HCT116 (cell line): ENCODE data around the gene CD244. TPM values are rescaled to one million over a fixed set of nuclear protein-coding genes. Genes with fewer than 3 reads are reported as not detected.

Source experiments
- ATAC-seq: fragments of 200-7000 bp; cut with Tn5 transposase; 2 replicates; pipeline ENCODE4 v1.9.1; 2020; ENCODE audit warnings: mild to moderate bottlenecking, moderate library complexity
- BruUV-seq: library from RNA; stranded (reverse); fragments of 400-500 nt; replicated peaks from 2 replicates; lab custom pipeline; 2021; lab: Mats Ljungman, UMichigan
- CTCF ChIA-PET: fragments of 300-600 bp; sonication (Branson Sonifier 250); formaldehyde crosslinking; loops from one replicate; lab custom pipeline; 2021; ENCODE audit warnings: antibody characterized with exemption; lab: Charles Lee
- POLR2A ChIA-PET: fragments of 300-600, 350-600 bp; sonication (Branson Sonifier 250); formaldehyde crosslinking; loops from one replicate; lab custom pipeline; 2021; ENCODE audit warnings: antibody characterized with exemption; lab: Charles Lee
- RAD21 ChIA-PET, 2 experiments: fragments of 300-600 bp; sonication (Branson Sonifier 250); formaldehyde crosslinking; loops; one replicate each; lab custom pipeline; 2023; ENCODE audit warnings: low total read pairs in 2 of 2; ENCODE audit not compliant: uncharacterized antibody in 2 of 2, unreplicated experiment in 2 of 2, low non-redundant PET in 1 of 2; lab: Charles Lee
- DNase-seq: peaks from one replicate; pipeline ENCODE4 v3.0.0-alpha.2; 2010; ENCODE audit warnings: low read depth, low spot score
- H2AFZ ChIP-seq: fragments of 200-600 bp; shearing (Covaris generic), sonication (generic); 2 replicates; pipeline ENCODE4 v1.6.1; 2017; ENCODE audit warnings: low read depth, mixed run types, mixed read lengths, antibody characterized with exemption, low read length; ENCODE audit not compliant: poor library complexity, severe bottlenecking
- H3K27ac ChIP-seq: 2 replicates; pipeline ENCODE4 v1.5.1; 2012; ENCODE audit warnings: low read depth, low read length
- H3K27me3 ChIP-seq: fragments of 200-600 bp; sonication (generic); 2 replicates; pipeline ENCODE4 v1.6.1; 2016; ENCODE audit warnings: mixed run types, low read length, mixed read lengths; ENCODE audit not compliant: insufficient read depth
- H3K36me3 ChIP-seq, 2 experiments: fragments of 200-500 bp in 1 of 2; fragments of 200-600 bp in 1 of 2; sonication (Bioruptor generic) in 1 of 2; sonication (generic) in 1 of 2; 2 replicates each; pipeline versions ENCODE4 v1.5.1 to v1.6.1; 2014 to 2016; ENCODE audit warnings: low read length in 2 of 2, inconsistent platforms in 1 of 2, mixed read lengths in 1 of 2, mixed run types in 1 of 2; ENCODE audit not compliant: insufficient read depth in 2 of 2, control insufficient read depth in 1 of 2
- H3K4me1 ChIP-seq, 2 experiments: fragments of 200-600 bp in 1 of 2; sonication (generic) in 1 of 2; 2 replicates each; pipeline versions ENCODE4 v1.5.1 to v1.6.1; 2012 to 2017; ENCODE audit warnings: low read length in 2 of 2, inconsistent platforms in 1 of 2, mild to moderate bottlenecking in 1 of 2, mixed read lengths in 1 of 2, mixed run types in 1 of 2, moderate library complexity in 1 of 2; ENCODE audit not compliant: insufficient read depth in 2 of 2, control insufficient read depth in 1 of 2
- H3K4me2 ChIP-seq: fragments of 200-600 bp; sonication (generic); 2 replicates; pipeline ENCODE4 v1.6.1; 2017; ENCODE audit warnings: mixed run types, low read length, mixed read lengths
- H3K4me3 ChIP-seq, 2 experiments: fragments of 200-600 bp in 1 of 2; sonication (generic) in 1 of 2; replicated peaks in 1 of 2; 2 replicates each; pipeline ENCODE4 v1.5.1; 2011 to 2016; ENCODE audit warnings: low read length in 2 of 2, control low read depth in 1 of 2, low read depth in 1 of 2, mild to moderate bottlenecking in 1 of 2, mixed read lengths in 1 of 2, mixed run types in 1 of 2
- H3K79me2 ChIP-seq: fragments of 200-600 bp; sonication (generic); 2 replicates; pipeline ENCODE4 v1.6.1; 2017; ENCODE audit warnings: mild to moderate bottlenecking, mixed run types, low read length, moderate library complexity, mixed read lengths; ENCODE audit not compliant: insufficient read depth
- H3K9ac ChIP-seq: fragments of 200-600 bp; sonication (generic); 2 replicates; pipeline ENCODE4 v1.6.1; 2016; ENCODE audit warnings: low read length, mixed read lengths
- H3K9me2 ChIP-seq: fragments of 200-600 bp; sonication (generic), shearing (Covaris generic); 2 replicates; pipeline ENCODE4 v1.6.1; 2017; ENCODE audit warnings: mixed run types, mild to moderate bottlenecking, moderate library complexity; ENCODE audit not compliant: insufficient read depth
- H3K9me3 ChIP-seq, 2 experiments: fragments of 200-500 bp in 1 of 2; fragments of 200-600 bp in 1 of 2; sonication (Bioruptor generic) in 1 of 2; sonication (generic) in 1 of 2; 2 replicates each; pipeline ENCODE4 v1.6.1; 2014 to 2017; ENCODE audit warnings: low read length in 2 of 2, mixed read lengths in 2 of 2, inconsistent platforms in 1 of 2, low read depth in 1 of 2, mild to moderate bottlenecking in 1 of 2, mixed run types in 1 of 2, moderate library complexity in 1 of 2; ENCODE audit not compliant: control insufficient read depth in 1 of 2, insufficient read depth in 1 of 2
- H4K20me1 ChIP-seq: fragments of 200-600 bp; sonication (generic), shearing (Covaris generic); 2 replicates; pipeline ENCODE4 v1.6.1; 2017; ENCODE audit warnings: mixed run types, mild to moderate bottlenecking, moderate library complexity; ENCODE audit not compliant: insufficient read depth
- ATF3 ChIP-seq: IDR thresholded peaks from 2 replicates; pipeline ENCODE4 v1.6.1; 2012
- CBX3 ChIP-seq: IDR thresholded peaks from 2 replicates; pipeline ENCODE4 v1.6.1; 2012; ENCODE audit warnings: low read depth
- CEBPB ChIP-seq: IDR thresholded peaks from 2 replicates; pipeline ENCODE4 v1.6.1; 2012; ENCODE audit warnings: low read depth
- CTCF ChIP-seq, 3 experiments: fragments of 200-600 bp in 1 of 3; sonication (generic) in 1 of 3; IDR thresholded peaks in 2 of 3; conservative IDR thresholded peaks in 1 of 3; 2 replicates each; pipeline ENCODE4 v1.5.1; 2012 to 2017; ENCODE audit warnings: low read depth in 2 of 3, low read length in 2 of 3, antibody characterized with exemption in 1 of 3, borderline replicate concordance in 1 of 3, control low read depth in 1 of 3, mild to moderate bottlenecking in 1 of 3, mixed read lengths in 1 of 3, mixed run types in 1 of 3, moderate library complexity in 1 of 3; ENCODE audit not compliant: insufficient read depth in 1 of 3
- EGR1 ChIP-seq: IDR thresholded peaks from 2 replicates; pipeline ENCODE4 v1.6.1; 2012; ENCODE audit warnings: low read depth
- ELF1 ChIP-seq: IDR thresholded peaks from 2 replicates; pipeline ENCODE4 v1.6.1; 2012; ENCODE audit warnings: low read depth, borderline replicate concordance
- EZH2 ChIP-seq: fragments of 200-600 bp; sonication (generic); IDR thresholded peaks from 2 replicates; pipeline ENCODE4 v1.6.1; 2017; ENCODE audit warnings: antibody characterized with exemption, mixed run types
- EZH2phosphoT487 ChIP-seq: fragments of 200-600 bp; IDR thresholded peaks from 2 replicates; pipeline ENCODE4 v1.6.1; 2018; ENCODE audit warnings: antibody characterized with exemption, borderline replicate concordance
- FOSL1 ChIP-seq: IDR thresholded peaks from 2 replicates; pipeline ENCODE4 v1.6.1; 2012; ENCODE audit warnings: low read depth
- MAX ChIP-seq: IDR thresholded peaks from 2 replicates; pipeline ENCODE4 v1.6.1; 2012
- REST ChIP-seq: IDR thresholded peaks from 2 replicates; pipeline ENCODE4 v1.6.1; 2012; ENCODE audit warnings: low read depth
- SIN3A ChIP-seq: IDR thresholded peaks from 2 replicates; pipeline ENCODE4 v1.6.1; 2012; ENCODE audit warnings: low read depth
- SP1 ChIP-seq: IDR thresholded peaks from 2 replicates; pipeline ENCODE4 v1.6.1; 2012; ENCODE audit warnings: low read depth
- SRF ChIP-seq: IDR thresholded peaks from 2 replicates; pipeline ENCODE4 v1.6.1; 2012; ENCODE audit warnings: low read depth
- TCF7L2 ChIP-seq: IDR thresholded peaks from 2 replicates; pipeline ENCODE4 v1.7.0; 2011; ENCODE audit warnings: borderline replicate concordance, inconsistent platforms; ENCODE audit not compliant: insufficient read depth, insufficient read length; ENCODE audit errors: extremely low read depth
- YY1 ChIP-seq: IDR thresholded peaks from 2 replicates; pipeline ENCODE4 v1.6.1; 2011; ENCODE audit warnings: low read length, low read depth, moderate library complexity, mild to moderate bottlenecking; ENCODE audit not compliant: insufficient replicate concordance; ENCODE audit errors: extremely low read depth
- ZBTB33 ChIP-seq: IDR thresholded peaks from 2 replicates; pipeline ENCODE4 v1.6.1; 2011; ENCODE audit warnings: mild to moderate bottlenecking, low read length, moderate library complexity; ENCODE audit not compliant: insufficient replicate concordance; ENCODE audit errors: extremely low read depth
- ZFX ChIP-seq: fragments of 450-650 bp; IDR thresholded peaks from 2 replicates; pipeline ENCODE4 v1.6.1; 2017
- ZNF274 ChIP-seq: fragments of 200-500 bp; sonication (Bioruptor generic); IDR thresholded peaks from 2 replicates; pipeline ENCODE4 v1.6.1; 2014; ENCODE audit warnings: mild to moderate bottlenecking, low read depth, low read length, inconsistent platforms
- intact Hi-C: fragments of 100-400 bp; cut with micrococcal nuclease; formaldehyde crosslinking; loops from 2 replicates; pipeline ENCODE4 v1.10.0; 2022
- total RNA-seq: library from RNA; stranded (reverse); gene quantifications from one replicate; pipeline ENCODE4 v1.2.1, GENCODE V29; 2021; ENCODE audit not compliant: unreplicated experiment

The CD244 gene
- total RNA-seq, 1 experiment from 2014 or later = not detected

- Histone ChIP-seq H3K27me3 (no peaks in the 10 kb centered on the region; the same call in 1 of the 2 replicates), H3K9ac (no peak overlapping the region), H3K4me2 (no peak overlapping the region), H3K79me2 (no peaks in the 10 kb centered on the region), H3K9me2 (no peaks in the 10 kb centered on the region), H2AFZ (no peak overlapping the region)
- ATAC-seq (no peak), DNase-seq (no peak)
- RAD21 ChIA-PET = no interaction called here
- POLR2A ChIA-PET = no interaction called here
- CTCF ChIA-PET = interaction anchor here (3.1 kb wide), 1 partner anchor 115 kb away, joined by 9 read pairs; the partner anchor contains the start of gene ITLN2
- TF ChIP-seq SP1 (no peak), CEBPB (no peak), ZBTB33 (no peak), TCF7L2 (no peak), EZH2 (no peak), EZH2phosphoT487 (no peak), CBX3 (no peak), ATF3 (no peak), SRF (no peak), MAX (no peak), YY1 (no peak), ELF1 (no peak), ZFX (no peak), CTCF (IDR thresholded peaks at IDR 0.05 in 2 of 3, conservative IDR thresholded peaks at IDR 0.05 in 1 of 3; ENCODE audit: borderline replicate concordance in 1 of 3, insufficient read depth in 1 of 3, low read depth in 2 of 3, low read length in 2 of 3) (no peak), SIN3A (no peak), ZNF274 (no peak), EGR1 (no peak), REST (no peak), FOSL1 (no peak)
- TF ChIP-seq, all 23 proteins: peak for 0
- Histone ChIP-seq H3K9me3 (no peaks in the 10 kb centered on the region), H3K4me3 (no peak overlapping the region), H3K4me1 (0 out of 4 replicates have a peak, but pooled peaks cover 0 to 3% of the 10 kb centered on the region in 2 experiments), H4K20me1 (no peaks in the 10 kb centered on the region), H3K27ac (no peak overlapping the region), H3K36me3 (no peaks in the 10 kb centered on the region)
- BruUV-seq = no TSS peak
- intact Hi-C loops = loop anchor here (5.0 kb wide), 1 partner anchor 298 kb away; no protein-coding TSS in a partner anchor
Measured at GRCh38 chr1:160838888-160839287, 23.8 kb downstream of the CD244 start.
